B cell (primary cell): ENCODE results near the gene TRIM72.

Source experiments
- CTCF ChIP-seq: fragments of 200-600 bp; IDR thresholded peaks from one replicate; pipeline ENCODE4 v1.8.0; 2022; ENCODE audit warnings: antibody characterized with exemption, mild to moderate bottlenecking
- EZH2 ChIP-seq: IDR thresholded peaks from 2 replicates; pipeline ENCODE4 v1.6.1; 2012; ENCODE audit warnings: borderline replicate concordance, low read depth, mild to moderate bottlenecking, moderate library complexity, low read length; ENCODE audit not compliant: insufficient read depth, poor library complexity, severe bottlenecking

GRCh38 chr16:31168848-31169247 is 45.1 kb upstream of the TRIM72 start:
- no peak for TF ChIP-seq EZH2
- TF ChIP-seq CTCF, result no peak
